SK-N-SH treated with all-trans-retinoic acid at 6 μM for 48 hours (cell line): Measurements from ENCODE around the gene STYXL1.
"Not testable (repeated sequence)": the region's sequence is repeated elsewhere in the genome, so short reads cannot be mapped to it uniquely, and the experiment has no call there.

Experiments
- ATAC-seq: fragments of 200-7000 bp; cut with Tn5 transposase; 3 replicates; pipeline ENCODE4 v1.9.1; 2020; ENCODE audit warnings: mild to moderate bottlenecking, moderate library complexity
- ARNTL ChIP-seq: fragments of 450-650 bp; formaldehyde crosslinking; IDR thresholded peaks from 2 replicates; pipeline ENCODE4 v1.5.0; 2020; ENCODE audit warnings: low read depth, mild to moderate bottlenecking, moderate library complexity, borderline replicate concordance
- CSDC2 ChIP-seq: fragments of 250-450 bp; sonication (Bioruptor Pico); IDR thresholded peaks from 2 replicates; pipeline ENCODE4 v1.5.0; 2020; ENCODE audit warnings: mild to moderate bottlenecking, moderate library complexity
- ESRRG ChIP-seq: fragments of 250-450 bp; sonication (Bioruptor Pico); IDR thresholded peaks from 2 replicates; pipeline ENCODE4 v1.6.1; 2021; ENCODE audit warnings: mild to moderate bottlenecking
- ISL1 ChIP-seq: fragments of 250-450 bp; sonication (Bioruptor Pico); IDR thresholded peaks from 2 replicates; pipeline ENCODE4 v2.1.2; 2022; ENCODE audit warnings: mild to moderate bottlenecking, moderate library complexity
- OSR1 ChIP-seq: fragments of 250-450 bp; sonication (Bioruptor Pico); IDR thresholded peaks from 2 replicates; pipeline ENCODE4 v1.8.0; 2022; ENCODE audit warnings: moderate library complexity, mild to moderate bottlenecking, inconsistent platforms
- PPARA ChIP-seq: fragments of 250-450 bp; sonication (Bioruptor Pico); IDR thresholded peaks from 2 replicates; pipeline ENCODE4 v1.5.0; 2020; ENCODE audit warnings: mild to moderate bottlenecking, borderline replicate concordance
- RARB ChIP-seq: fragments of 250-450 bp; sonication (Bioruptor Pico); IDR thresholded peaks from 2 replicates; pipeline ENCODE4 v1.8.0; 2021; ENCODE audit warnings: mild to moderate bottlenecking, moderate library complexity
- SNAI2 ChIP-seq: fragments of 250-450 bp; sonication (Bioruptor Pico); IDR thresholded peaks from 2 replicates; pipeline ENCODE4 v1.5.0; 2020; ENCODE audit warnings: mild to moderate bottlenecking, moderate library complexity
- TOX ChIP-seq: fragments of 250-450 bp; sonication (Bioruptor Pico); IDR thresholded peaks from 2 replicates; pipeline ENCODE4 v1.8.0; 2021; ENCODE audit warnings: mild to moderate bottlenecking, moderate library complexity, borderline replicate concordance
- TSHZ2 ChIP-seq: fragments of 250-450 bp; sonication (Bioruptor Pico); IDR thresholded peaks from 2 replicates; pipeline ENCODE4 v1.5.0; 2020; ENCODE audit warnings: mild to moderate bottlenecking, moderate library complexity
- ZFP3 ChIP-seq: fragments of 250-450 bp; sonication (Bioruptor Pico); IDR thresholded peaks from 2 replicates; pipeline ENCODE4 v1.5.0; 2020; ENCODE audit warnings: mild to moderate bottlenecking, moderate library complexity
- ZFP30 ChIP-seq: fragments of 450-650 bp; formaldehyde crosslinking; IDR thresholded peaks from 2 replicates; pipeline ENCODE4 v1.5.0; 2022; ENCODE audit warnings: mild to moderate bottlenecking, moderate library complexity
- ZNF70 ChIP-seq: fragments of 450-650 bp; formaldehyde crosslinking; IDR thresholded peaks from 2 replicates; pipeline ENCODE4 v1.5.0; 2020; ENCODE audit warnings: mild to moderate bottlenecking, moderate library complexity
- ZNF8 ChIP-seq: fragments of 450-650 bp; formaldehyde crosslinking; IDR thresholded peaks from 2 replicates; pipeline ENCODE4 v1.5.0; 2020; ENCODE audit warnings: mild to moderate bottlenecking, moderate library complexity
- TF ChIP-seq, protein P1 (sequence below): fragments of 250-450 bp; sonication (Bioruptor Pico); IDR thresholded peaks from 2 replicates; pipeline ENCODE4 v1.5.1; 2020; ENCODE audit warnings: low read depth, mild to moderate bottlenecking, moderate library complexity
- TF ChIP-seq, protein P2 (sequence below): fragments of 250-450 bp; sonication (Bioruptor Pico); IDR thresholded peaks from 2 replicates; pipeline ENCODE4 v1.5.1; 2021; ENCODE audit warnings: mild to moderate bottlenecking, moderate library complexity
- TF ChIP-seq, protein P3 (sequence below): fragments of 250-450 bp; sonication (Bioruptor Pico); IDR thresholded peaks from 2 replicates; pipeline ENCODE4 v1.8.0; 2020; ENCODE audit warnings: mild to moderate bottlenecking, moderate library complexity, borderline replicate concordance
- TF ChIP-seq, protein P4 (sequence below): fragments of 250-450 bp; sonication (Bioruptor Pico); IDR thresholded peaks from 2 replicates; pipeline ENCODE4 v1.8.0; 2021; ENCODE audit warnings: low read depth, mild to moderate bottlenecking, moderate library complexity, borderline replicate concordance

STYXL1 gene

DNA sequence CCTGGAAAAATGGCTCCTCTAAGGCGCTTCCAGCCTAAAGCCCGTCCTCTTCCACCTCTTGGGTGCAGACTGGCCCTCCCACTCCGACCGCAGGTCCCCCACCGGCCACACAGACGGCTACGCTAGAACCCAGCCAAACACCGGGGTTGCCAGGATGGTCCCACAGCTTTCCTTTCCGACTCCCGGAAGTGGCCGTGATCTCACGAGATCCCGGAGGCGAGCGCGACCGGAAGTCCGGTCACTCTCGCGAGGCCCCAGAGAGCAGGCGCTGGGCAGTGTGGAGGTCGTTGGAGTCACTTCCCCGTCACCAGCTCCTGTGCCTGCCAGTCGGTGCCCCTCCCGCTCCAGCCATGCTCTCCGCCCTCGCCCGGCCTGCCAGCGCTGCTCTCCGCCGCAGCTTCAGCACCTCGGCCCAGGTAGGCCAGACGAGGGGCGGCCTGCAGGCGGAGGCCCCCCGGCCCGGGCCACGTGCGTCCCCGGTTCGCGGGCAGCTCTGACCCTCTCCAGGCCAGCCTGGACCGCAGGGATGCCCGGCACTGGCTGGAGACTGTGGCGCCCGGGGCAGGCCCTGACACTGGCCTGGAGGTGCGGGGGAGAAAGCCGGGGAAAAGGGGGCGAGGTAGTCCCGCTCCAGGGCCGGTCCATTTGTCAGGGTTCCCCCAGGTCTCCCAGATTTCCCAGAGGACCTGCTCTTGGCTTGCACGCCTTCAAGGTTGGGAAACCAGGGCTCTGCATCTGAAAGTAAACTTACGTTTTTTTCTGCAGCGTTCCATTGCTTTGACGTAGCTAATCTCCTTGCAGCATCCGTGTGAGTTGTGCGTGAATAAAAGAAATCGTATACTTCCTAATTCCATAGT lies at the start of gene STYXL1, which contains the start of gene MDH2:
Gene STYXL1 (minus strand): TSS at position 190 of the 857 bp plus-strand sequence. CDS start 17,477 bp downstream, outside the sequence.
Gene MDH2 (plus strand): TSS at position 296 of the 857 bp plus-strand sequence. CDS start 55 bp downstream, at position 351.
- ATAC-seq: peak; percentile 98
- TF ChIP-seq ISL1 (CRISPR knock-in tag) (no peak), ESRRG (0 out of 2 replicates have a peak, but pooled peaks have one; percentile 24)

GRCh38 chr7:76095908-76096307 lies 48.1 kb upstream of the STYXL1 start:
- no peak for ATAC-seq
- no peak for TF ChIP-seq RARB (CRISPR knock-in tag)
- TF ChIP-seq ZFP30: no peak
- no peak for TF ChIP-seq ZFP3 (CRISPR knock-in tag)
- no peak for TF ChIP-seq TOX (CRISPR knock-in tag)
- TF ChIP-seq, protein P1, sequence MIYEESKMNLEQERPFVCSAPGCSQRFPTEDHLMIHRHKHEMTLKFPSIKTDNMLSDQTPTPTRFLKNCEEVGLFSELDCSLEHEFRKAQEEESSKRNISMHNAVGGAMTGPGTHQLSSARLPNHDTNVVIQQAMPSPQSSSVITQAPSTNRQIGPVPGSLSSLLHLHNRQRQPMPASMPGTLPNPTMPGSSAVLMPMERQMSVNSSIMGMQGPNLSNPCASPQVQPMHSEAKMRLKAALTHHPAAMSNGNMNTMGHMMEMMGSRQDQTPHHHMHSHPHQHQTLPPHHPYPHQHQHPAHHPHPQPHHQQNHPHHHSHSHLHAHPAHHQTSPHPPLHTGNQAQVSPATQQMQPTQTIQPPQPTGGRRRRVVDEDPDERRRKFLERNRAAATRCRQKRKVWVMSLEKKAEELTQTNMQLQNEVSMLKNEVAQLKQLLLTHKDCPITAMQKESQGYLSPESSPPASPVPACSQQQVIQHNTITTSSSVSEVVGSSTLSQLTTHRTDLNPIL (CRISPR knock-in tag): no peak
- TF ChIP-seq ZNF8: no peak
- TF ChIP-seq CSDC2 (CRISPR knock-in tag): no peak
- TF ChIP-seq ESRRG: no peak
- TF ChIP-seq TSHZ2 (CRISPR knock-in tag): no peak
- TF ChIP-seq, all 23 proteins: peak for 0

DNA sequence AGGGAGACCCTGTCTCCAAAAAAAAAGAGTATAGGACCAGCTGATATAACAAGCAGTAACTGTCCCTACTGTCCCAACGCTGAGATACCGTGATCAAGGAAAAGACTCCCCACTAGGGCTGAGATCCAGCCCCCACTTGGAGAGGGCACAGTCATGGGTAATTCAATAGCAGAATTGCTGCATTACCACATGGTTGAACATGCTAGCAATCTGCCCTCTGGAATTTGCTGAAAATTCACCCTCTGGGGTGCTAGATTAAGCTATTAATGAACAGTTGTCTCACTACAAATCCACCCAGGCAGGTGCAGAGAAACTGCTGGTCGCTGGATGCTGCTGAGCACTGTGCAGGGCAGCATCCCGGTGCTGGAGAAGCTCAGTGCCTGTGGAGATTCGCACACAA lies 46.5 kb upstream of the STYXL1 start:
- ATAC-seq: not testable (repeated sequence)

- ATAC-seq: not testable (repeated sequence)
Observed at GRCh38 chr7:76093531-76093930, 45.7 kb upstream of the STYXL1 start.

- ATAC-seq: no peak
- TF ChIP-seq PPARA (CRISPR knock-in tag) (no peak), RARB (CRISPR knock-in tag) (no peak), TSHZ2 (CRISPR knock-in tag) (no peak), CSDC2 (CRISPR knock-in tag) (no peak), TOX (CRISPR knock-in tag) (no peak), ZNF70 (no peak), OSR1 (CRISPR knock-in tag) (no peak), ARNTL (CRISPR knock-in tag) (no peak), SNAI2 (CRISPR knock-in tag) (no peak)
- TF ChIP-seq, protein P2, sequence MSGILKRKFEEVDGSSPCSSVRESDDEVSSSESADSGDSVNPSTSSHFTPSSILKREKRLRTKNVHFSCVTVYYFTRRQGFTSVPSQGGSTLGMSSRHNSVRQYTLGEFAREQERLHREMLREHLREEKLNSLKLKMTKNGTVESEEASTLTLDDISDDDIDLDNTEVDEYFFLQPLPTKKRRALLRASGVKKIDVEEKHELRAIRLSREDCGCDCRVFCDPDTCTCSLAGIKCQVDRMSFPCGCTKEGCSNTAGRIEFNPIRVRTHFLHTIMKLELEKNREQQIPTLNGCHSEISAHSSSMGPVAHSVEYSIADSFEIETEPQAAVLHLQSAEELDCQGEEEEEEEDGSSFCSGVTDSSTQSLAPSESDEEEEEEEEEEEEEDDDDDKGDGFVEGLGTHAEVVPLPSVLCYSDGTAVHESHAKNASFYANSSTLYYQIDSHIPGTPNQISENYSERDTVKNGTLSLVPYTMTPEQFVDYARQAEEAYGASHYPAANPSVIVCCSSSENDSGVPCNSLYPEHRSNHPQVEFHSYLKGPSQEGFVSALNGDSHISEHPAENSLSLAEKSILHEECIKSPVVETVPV (CRISPR knock-in tag): no peak
- TF ChIP-seq, protein P3, sequence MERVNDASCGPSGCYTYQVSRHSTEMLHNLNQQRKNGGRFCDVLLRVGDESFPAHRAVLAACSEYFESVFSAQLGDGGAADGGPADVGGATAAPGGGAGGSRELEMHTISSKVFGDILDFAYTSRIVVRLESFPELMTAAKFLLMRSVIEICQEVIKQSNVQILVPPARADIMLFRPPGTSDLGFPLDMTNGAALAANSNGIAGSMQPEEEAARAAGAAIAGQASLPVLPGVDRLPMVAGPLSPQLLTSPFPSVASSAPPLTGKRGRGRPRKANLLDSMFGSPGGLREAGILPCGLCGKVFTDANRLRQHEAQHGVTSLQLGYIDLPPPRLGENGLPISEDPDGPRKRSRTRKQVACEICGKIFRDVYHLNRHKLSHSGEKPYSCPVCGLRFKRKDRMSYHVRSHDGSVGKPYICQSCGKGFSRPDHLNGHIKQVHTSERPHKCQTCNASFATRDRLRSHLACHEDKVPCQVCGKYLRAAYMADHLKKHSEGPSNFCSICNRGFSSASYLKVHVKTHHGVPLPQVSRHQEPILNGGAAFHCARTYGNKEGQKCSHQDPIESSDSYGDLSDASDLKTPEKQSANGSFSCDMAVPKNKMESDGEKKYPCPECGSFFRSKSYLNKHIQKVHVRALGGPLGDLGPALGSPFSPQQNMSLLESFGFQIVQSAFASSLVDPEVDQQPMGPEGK: no peak
- TF ChIP-seq, protein P4, sequence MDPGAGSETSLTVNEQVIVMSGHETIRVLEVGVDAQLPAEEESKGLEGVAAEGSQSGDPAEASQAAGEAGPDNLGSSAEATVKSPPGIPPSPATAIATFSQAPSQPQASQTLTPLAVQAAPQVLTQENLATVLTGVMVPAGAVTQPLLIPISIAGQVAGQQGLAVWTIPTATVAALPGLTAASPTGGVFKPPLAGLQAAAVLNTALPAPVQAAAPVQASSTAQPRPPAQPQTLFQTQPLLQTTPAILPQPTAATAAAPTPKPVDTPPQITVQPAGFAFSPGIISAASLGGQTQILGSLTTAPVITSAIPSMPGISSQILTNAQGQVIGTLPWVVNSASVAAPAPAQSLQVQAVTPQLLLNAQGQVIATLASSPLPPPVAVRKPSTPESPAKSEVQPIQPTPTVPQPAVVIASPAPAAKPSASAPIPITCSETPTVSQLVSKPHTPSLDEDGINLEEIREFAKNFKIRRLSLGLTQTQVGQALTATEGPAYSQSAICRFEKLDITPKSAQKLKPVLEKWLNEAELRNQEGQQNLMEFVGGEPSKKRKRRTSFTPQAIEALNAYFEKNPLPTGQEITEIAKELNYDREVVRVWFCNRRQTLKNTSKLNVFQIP (CRISPR knock-in tag): no peak
Observed at GRCh38 chr7:76091506-76091905, 43.7 kb upstream of the STYXL1 start.
